Measurements from ENCODE around the gene TRIM7. TPM values are rescaled to one million over a fixed set of nuclear protein-coding genes. Genes with fewer than 3 reads are reported as not detected.
"Not testable (repeated sequence)": the region's sequence is repeated elsewhere in the genome, so short reads cannot be mapped to it uniquely, and the experiment has no call there.

TRIM7 gene
- total RNA-seq, 1 donor from 2014 or later = 14.4 TPM

- ATAC-seq; intact Hi-C loops (cut with DNase I); DNase-seq (ENCODE audit: missing footprints): not testable (repeated sequence)
These were observed 57.9 kb downstream of the TRIM7 start, which contains the start of gene OR2V2 for GRCh38 chr5:181146927-181147636. Gene OR2V2, plus strand, starts transcription at chr5:181147586. Its CDS starts 7,357 bp downstream, at chr5:181154943.

- intact Hi-C loops (cut with DNase I) = no loop called here
- DNase-seq (ENCODE audit: missing footprints) = no peak
- no peak for ATAC-seq
These were observed 59.9 kb downstream of the TRIM7 start for GRCh38 chr5:181145133-181145532.

Small RNA genes lying within 50 kb of the gene (microRNA-seq; reads per million reads assigned to microRNA genes)
- gene MIR4638 = not detected

Other genes with a start within 250 kb of the TRIM7 start
- gene BTNL3, start 216.3 kb downstream of the TRIM7 start, total RNA-seq = not detected
- gene BTNL9, start 164.9 kb downstream of the TRIM7 start, total RNA-seq = 37.6 TPM
- not detected for gene OR2V1, start 74.0 kb downstream of the TRIM7 start, total RNA-seq
- not detected for gene OR2V2, start 57.6 kb downstream of the TRIM7 start, total RNA-seq
- 20.9 TPM for gene TRIM41, start 18.1 kb upstream of the TRIM7 start, total RNA-seq
- gene RACK1, start 38.7 kb upstream of the TRIM7 start, total RNA-seq = 693 TPM
- gene TRIM52, start 55.9 kb upstream of the TRIM7 start, total RNA-seq = 9.2 TPM
- not detected for gene OR4F3, start 162.1 kb upstream of the TRIM7 start, total RNA-seq

Measured in Right ventricle myocardium inferior (tissue), 1 donor.